SK-N-MC (cell line): ENCODE results near the gene NKIRAS1.

Source experiments
- EZH2 ChIP-seq: fragments of 200-600 bp; sonication (generic); IDR thresholded peaks from one replicate; pipeline ENCODE4 v1.6.1; 2017; ENCODE audit warnings: antibody characterized with exemption
- POLR2AphosphoS5 ChIP-seq: IDR thresholded peaks from 2 replicates; pipeline ENCODE4 v1.6.1; 2012; ENCODE audit warnings: mild to moderate bottlenecking, low read depth, low read length, borderline replicate concordance

GRCh38 chr3:23913182-23913581, 3.6 kb downstream of the NKIRAS1 start:
- TF ChIP-seq EZH2 (no peak), POLR2AphosphoS5 (no peak)
